ENCODE results near the gene RBPJL. TPM values are rescaled to one million over a fixed set of nuclear protein-coding genes. Genes with fewer than 3 reads are reported as not detected.

RBPJL gene
- total RNA-seq, 1 donor = not detected

GRCh38 chr20:45320948-45321595 is 14.4 kb downstream of the RBPJL start:
- no peak for DNase-seq (ENCODE audit: low read depth)
- no peak overlapping the region for H3K4me3 ChIP-seq (ENCODE audit: low read depth, low read length)
- no peak for TF ChIP-seq CTCF (IDR thresholded peaks at IDR 0.05; ENCODE audit: insufficient read depth, low read depth, low read length)

GRCh38 chr20:45322952-45323383 is 16.3 kb downstream of the RBPJL start:
- peak; percentile 9 for TF ChIP-seq CTCF (IDR thresholded peaks at IDR 0.05; ENCODE audit: insufficient read depth, low read depth, low read length)
- no peak overlapping the region for H3K4me3 ChIP-seq (ENCODE audit: low read depth, low read length)
- peak; percentile 32 for DNase-seq (ENCODE audit: low read depth)

- H3K4me3 ChIP-seq (ENCODE audit: low read depth, low read length) = no peak overlapping the region
- DNase-seq (ENCODE audit: low read depth) = no peak
- TF ChIP-seq CTCF (IDR thresholded peaks at IDR 0.05; ENCODE audit: insufficient read depth, low read depth, low read length) = no peak
Measured at GRCh38 chr20:45323731-45324130, 17.1 kb downstream of the RBPJL start.

GRCh38 chr20:45325371-45325770 is 18.7 kb downstream of the RBPJL start:
- no peak overlapping the region for H3K4me3 ChIP-seq (ENCODE audit: low read depth, low read length)

GRCh38 chr20:45328451-45328850 is 21.8 kb downstream of the RBPJL start:
- H3K4me3 ChIP-seq (ENCODE audit: low read depth, low read length) = no peak overlapping the region
- TF ChIP-seq CTCF (IDR thresholded peaks at IDR 0.05; ENCODE audit: insufficient read depth, low read depth, low read length) = no peak
- DNase-seq (ENCODE audit: low read depth) = no peak

More at GRCh38 chr20:45325371-45325770, 18.7 kb downstream of the RBPJL start:
- DNase-seq (ENCODE audit: low read depth) = no peak
- TF ChIP-seq CTCF (IDR thresholded peaks at IDR 0.05; ENCODE audit: insufficient read depth, low read depth, low read length) = no peak

GRCh38 chr20:45329497-45330319 is 23.1 kb downstream of the RBPJL start:
- no peak for DNase-seq (ENCODE audit: low read depth)
- no peak overlapping the region for H3K4me3 ChIP-seq (ENCODE audit: low read depth, low read length)
- no peak for TF ChIP-seq CTCF (IDR thresholded peaks at IDR 0.05; ENCODE audit: insufficient read depth, low read depth, low read length)

All from fibroblast of villous mesenchyme (primary cell).